Measurements from ENCODE around the gene SATL1.

- TF ChIP-seq CTCF (IDR thresholded peaks at IDR 0.05 in 4 of 5, conservative IDR thresholded peaks at IDR 0.05 in 1 of 5) (no peak), POLR2A (IDR thresholded peaks at IDR 0.05) (no peak)
These were observed 177.9 kb downstream of the SATL1 start for GRCh38 chrX:85065512-85066198.
